Islet of Langerhans (tissue), 1 donor: Measurements from ENCODE around the gene LGR6.

Experiments used
- FAIRE-seq: peaks from one replicate; lab custom pipeline; 2011; peaks lifted over from hg19 to GRCh38; lab: Jason Lieb, UNC

Gene LGR6

GRCh38 chr1:202268817-202269216, 75.2 kb downstream of the LGR6 start:
- no peak for FAIRE-seq

- FAIRE-seq, result no peak
Measured at GRCh38 chr1:202270871-202271326, 77.3 kb downstream of the LGR6 start.

GRCh38 chr1:202272103-202272845, 78.7 kb downstream of the LGR6 start:
- no peak for FAIRE-seq

- no peak for FAIRE-seq
Measured at GRCh38 chr1:202274611-202275010, 81.0 kb downstream of the LGR6 start.

GRCh38 chr1:202275061-202275770, 81.6 kb downstream of the LGR6 start:
- no peak for FAIRE-seq

GRCh38 chr1:202276081-202276715, 82.6 kb downstream of the LGR6 start:
- no peak for FAIRE-seq

DNA sequence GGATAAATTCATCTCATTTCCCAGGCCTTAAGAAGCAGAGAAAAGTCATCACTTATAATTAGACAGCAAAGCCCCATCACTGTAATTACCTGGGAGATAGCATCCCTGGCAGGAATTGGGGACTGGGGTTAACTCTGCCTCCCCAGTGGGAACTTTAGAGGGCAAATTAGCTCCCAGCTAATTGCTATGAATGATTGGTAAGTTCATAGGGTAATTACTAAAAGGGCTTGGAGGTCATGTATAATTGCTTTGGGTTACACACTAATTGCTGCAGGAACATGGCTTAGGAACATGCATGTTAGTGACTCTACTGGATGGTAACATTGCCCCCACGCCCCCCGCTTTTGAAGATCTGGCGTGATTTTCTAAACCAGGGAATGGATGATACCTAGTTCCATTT, 83.3 kb downstream of the LGR6 start:
- no peak for FAIRE-seq

- no peak for FAIRE-seq
Measured at GRCh38 chr1:202278751-202279150, 85.2 kb downstream of the LGR6 start.

GRCh38 chr1:202279806-202280205, 86.2 kb downstream of the LGR6 start:
- FAIRE-seq, result no peak

GRCh38 chr1:202280595-202280994, 87.0 kb downstream of the LGR6 start:
- no peak for FAIRE-seq

DNA sequence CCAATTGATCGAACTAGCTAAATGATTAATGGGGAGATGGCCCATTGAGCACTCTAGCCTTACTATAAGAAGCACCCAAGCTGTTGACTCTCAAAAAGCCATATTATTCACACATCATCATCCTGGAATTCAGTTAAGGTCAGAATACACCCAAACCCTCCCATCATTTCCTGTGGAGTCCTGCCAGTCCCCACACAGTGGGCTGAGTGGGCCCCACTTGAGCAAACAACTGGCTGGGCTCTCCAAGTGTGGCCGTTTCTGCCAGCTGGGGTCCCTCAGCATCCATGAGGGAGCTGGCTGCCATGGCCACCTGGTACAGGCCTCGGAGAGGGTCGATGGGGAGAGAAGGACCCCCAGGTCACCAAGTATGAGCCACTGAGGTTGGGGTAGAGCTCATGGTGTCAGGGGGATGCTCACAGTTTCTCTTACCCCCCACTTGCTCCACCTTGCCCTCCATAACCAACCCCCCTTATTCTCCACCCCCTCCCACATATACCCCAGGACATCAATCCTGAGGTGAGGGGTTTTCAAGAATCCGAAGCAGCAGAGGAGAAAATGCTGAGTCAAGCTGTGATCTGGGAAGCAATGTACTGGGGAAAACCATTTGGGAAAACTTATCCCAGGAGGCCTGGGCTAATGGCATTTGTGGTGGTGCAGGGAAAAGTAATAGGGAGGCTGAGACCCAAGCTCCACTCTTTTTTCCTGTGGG, 87.9 kb downstream of the LGR6 start:
- no peak for FAIRE-seq

GRCh38 chr1:202282025-202282371, 88.4 kb downstream of the LGR6 start:
- FAIRE-seq, result no peak

DNA sequence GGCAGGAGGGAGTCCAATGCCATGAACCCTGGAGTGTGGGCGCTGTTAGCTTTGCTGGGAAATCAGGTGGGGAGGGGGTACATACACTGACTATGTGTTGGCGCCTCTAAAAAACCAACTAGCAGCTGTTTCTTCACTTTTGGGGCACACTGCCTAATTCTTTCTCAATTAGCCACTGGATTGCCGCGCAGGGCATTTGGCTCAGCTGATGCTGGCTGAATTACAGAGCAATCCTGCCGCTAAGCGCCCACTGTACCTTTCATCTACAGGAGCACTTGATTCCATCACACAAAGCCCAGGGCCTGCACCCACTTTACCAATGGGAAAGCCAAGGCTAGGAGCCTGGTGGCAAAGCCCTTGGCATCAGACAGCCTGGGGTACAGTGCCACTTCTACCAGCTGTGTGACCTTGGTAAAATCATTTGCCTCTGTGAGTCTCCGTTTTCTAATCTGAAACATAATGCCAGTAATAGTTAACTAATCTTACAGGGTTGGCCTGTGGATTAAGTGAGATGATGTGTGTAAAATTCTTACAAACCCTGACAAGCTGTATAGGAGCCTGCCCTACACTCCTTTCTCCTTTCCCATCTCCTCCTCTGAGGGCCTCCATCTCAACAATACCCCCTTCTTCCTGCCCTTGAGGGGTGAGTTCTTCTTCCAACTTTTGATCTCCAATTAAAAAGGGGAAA, 89.1 kb downstream of the LGR6 start:
- no peak for FAIRE-seq

- FAIRE-seq, result no peak
Measured at GRCh38 chr1:202283379-202283844, 89.8 kb downstream of the LGR6 start.

GRCh38 chr1:202283991-202284390, 90.4 kb downstream of the LGR6 start:
- no peak for FAIRE-seq

DNA sequence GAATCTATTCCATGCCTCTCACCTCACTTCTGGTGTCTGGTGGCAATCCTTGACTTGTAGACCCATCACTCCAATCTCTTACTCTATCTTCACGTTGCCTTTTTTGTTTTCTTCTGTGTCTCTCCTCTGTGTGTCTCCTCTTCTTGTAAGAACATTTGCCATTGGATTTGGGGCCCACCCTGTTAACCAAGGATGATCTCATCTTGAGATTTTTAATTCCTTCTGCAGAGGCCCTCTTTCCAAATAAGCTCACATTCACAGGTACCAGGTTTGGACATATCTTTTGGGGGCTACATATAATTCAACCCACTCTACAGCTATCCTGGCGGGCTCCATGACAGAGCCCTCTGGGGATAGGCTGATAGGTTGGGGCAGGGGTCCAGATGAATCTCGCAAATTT, 92.3 kb downstream of the LGR6 start:
- FAIRE-seq, result no peak

GRCh38 chr1:202286622-202287097, 93.1 kb downstream of the LGR6 start:
- FAIRE-seq, result no peak

DNA sequence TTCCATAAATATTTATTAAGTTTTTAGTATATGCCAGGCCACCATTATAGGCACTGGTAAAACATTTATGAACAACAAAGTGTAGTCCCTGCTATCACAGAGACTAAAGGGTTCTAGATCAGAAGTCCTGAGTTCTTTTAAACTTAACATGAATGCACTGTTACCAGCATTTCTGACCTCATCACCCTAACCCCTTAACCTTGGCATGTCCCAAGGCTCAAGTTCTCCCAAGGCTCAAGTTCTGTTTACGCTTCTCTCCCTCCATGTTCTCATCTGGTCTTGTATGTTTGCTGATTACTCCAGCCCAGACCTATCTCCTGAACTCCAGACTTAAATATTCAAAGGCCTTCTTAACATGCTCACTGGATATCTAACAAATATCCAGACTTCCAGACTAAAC, 93.6 kb downstream of the LGR6 start:
- no peak for FAIRE-seq

- FAIRE-seq, result no peak
Measured at GRCh38 chr1:202288177-202288576, 94.6 kb downstream of the LGR6 start.

GRCh38 chr1:202289009-202289408, 95.4 kb downstream of the LGR6 start:
- no peak for FAIRE-seq

GRCh38 chr1:202291001-202291400, 97.4 kb downstream of the LGR6 start:
- FAIRE-seq, result no peak
